Ovary (tissue), 3 donors: ENCODE data around the gene COL13A1.

ENCODE experiments used
- POLR2A ChIP-seq: fragments of 450-650 bp; IDR thresholded peaks from one replicate; pipeline ENCODE4 v1.6.1; 2017; ENCODE audit warnings: antibody characterized with exemption, mild to moderate bottlenecking, moderate library complexity
- TF ChIP-seq, protein P1 (sequence below), 3 donors: fragments of 450-650 bp in 2 of 3; fragments of 200-600 bp in 1 of 3; IDR thresholded peaks; one replicate each; pipeline versions ENCODE4 v1.5.1 to v1.8.0; 2016 to 2022; ENCODE audit warnings: antibody characterized with exemption in 3 of 3, mild to moderate bottlenecking in 1 of 3
- donor health status: DM: no; HTN: no; CAD: no.

DNA sequence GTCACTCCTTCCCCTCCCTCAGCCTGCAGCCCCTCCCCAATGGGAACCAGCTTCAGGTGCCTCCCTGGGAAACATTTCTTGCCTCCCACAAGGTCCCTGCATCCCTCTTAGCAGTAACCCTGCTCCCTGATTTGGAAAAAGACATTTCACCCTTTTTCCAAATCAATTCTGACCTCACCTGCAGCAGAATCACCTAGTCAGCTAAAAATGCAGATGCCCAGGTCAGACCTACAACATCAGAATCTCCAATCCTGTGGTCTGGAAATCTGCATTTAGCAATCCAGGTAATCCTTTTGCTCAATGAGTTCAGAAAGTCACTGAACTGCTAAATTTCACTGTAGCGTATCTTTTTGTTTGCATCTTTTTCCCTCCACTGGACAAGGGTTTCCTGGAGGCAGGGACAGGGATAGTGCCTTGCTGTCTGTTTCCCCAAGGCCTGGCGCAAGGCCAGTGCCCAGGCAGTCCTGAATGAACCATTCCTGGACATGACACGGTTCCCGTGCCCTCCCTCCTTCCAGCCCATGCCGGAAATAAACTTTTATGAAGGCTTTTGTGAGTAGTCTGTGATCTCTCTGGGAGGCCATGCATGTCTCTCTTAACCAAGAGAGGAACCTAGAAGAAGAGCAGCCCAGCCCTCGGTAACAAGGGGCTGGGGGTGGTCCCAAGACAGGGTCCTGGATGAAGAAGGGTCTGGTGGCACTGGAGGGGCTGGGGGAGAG lies 44.0 kb downstream of the COL13A1 start:
- TF ChIP-seq, protein P1, sequence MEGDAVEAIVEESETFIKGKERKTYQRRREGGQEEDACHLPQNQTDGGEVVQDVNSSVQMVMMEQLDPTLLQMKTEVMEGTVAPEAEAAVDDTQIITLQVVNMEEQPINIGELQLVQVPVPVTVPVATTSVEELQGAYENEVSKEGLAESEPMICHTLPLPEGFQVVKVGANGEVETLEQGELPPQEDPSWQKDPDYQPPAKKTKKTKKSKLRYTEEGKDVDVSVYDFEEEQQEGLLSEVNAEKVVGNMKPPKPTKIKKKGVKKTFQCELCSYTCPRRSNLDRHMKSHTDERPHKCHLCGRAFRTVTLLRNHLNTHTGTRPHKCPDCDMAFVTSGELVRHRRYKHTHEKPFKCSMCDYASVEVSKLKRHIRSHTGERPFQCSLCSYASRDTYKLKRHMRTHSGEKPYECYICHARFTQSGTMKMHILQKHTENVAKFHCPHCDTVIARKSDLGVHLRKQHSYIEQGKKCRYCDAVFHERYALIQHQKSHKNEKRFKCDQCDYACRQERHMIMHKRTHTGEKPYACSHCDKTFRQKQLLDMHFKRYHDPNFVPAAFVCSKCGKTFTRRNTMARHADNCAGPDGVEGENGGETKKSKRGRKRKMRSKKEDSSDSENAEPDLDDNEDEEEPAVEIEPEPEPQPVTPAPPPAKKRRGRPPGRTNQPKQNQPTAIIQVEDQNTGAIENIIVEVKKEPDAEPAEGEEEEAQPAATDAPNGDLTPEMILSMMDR (IDR thresholded peaks at IDR 0.05) = no peak
- no peak for TF ChIP-seq POLR2A
